GM18861 (cell line): Measurements from ENCODE around the gene PTGER1.
"Not testable (repeated sequence)": the region's sequence is repeated elsewhere in the genome, so short reads cannot be mapped to it uniquely, and the experiment has no call there.

Experiments used
- ATAC-seq: cut with Tn5 transposase; IDR thresholded peaks from one replicate; pipeline ENCODE4 v1.9.1; 2021; ENCODE audit not compliant: unreplicated experiment

Gene PTGER1

GRCh38 chr19:14476327-14476672 lies 1.1 kb upstream of the PTGER1 start:
- ATAC-seq, result no peak

GRCh38 chr19:14474827-14475226 lies 327 bp downstream of the PTGER1 start:
- ATAC-seq, result no peak

- ATAC-seq, result no peak
Observed at GRCh38 chr19:14473978-14474578, 1.1 kb downstream of the PTGER1 start.

GRCh38 chr19:14473073-14473977 lies 1.8 kb downstream of the PTGER1 start:
- ATAC-seq, result no peak

GRCh38 chr19:14472202-14472938 lies 2.8 kb downstream of the PTGER1 start:
- no peak for ATAC-seq

GRCh38 chr19:14471436-14472187 lies 3.5 kb downstream of the PTGER1 start:
- no peak for ATAC-seq

- ATAC-seq, result no peak
Observed at GRCh38 chr19:14470031-14470876, 4.9 kb downstream of the PTGER1 start.

GRCh38 chr19:14467816-14468215 lies 7.3 kb downstream of the PTGER1 start:
- ATAC-seq, result no peak

GRCh38 chr19:14467391-14467790 lies 7.8 kb downstream of the PTGER1 start:
- no peak for ATAC-seq

- ATAC-seq, result no peak
Observed at GRCh38 chr19:14463747-14464146, 11.4 kb downstream of the PTGER1 start.

GRCh38 chr19:14462401-14462800 lies 12.8 kb downstream of the PTGER1 start:
- ATAC-seq, result not testable (repeated sequence)

GRCh38 chr19:14460935-14461334 lies 14.2 kb downstream of the PTGER1 start:
- ATAC-seq, result no peak

GRCh38 chr19:14459703-14460102 lies 15.5 kb downstream of the PTGER1 start:
- no peak for ATAC-seq

- not testable (repeated sequence) for ATAC-seq
Observed at GRCh38 chr19:14452303-14452702, 22.9 kb downstream of the PTGER1 start.

GRCh38 chr19:14450876-14451275 lies 24.3 kb downstream of the PTGER1 start:
- no peak for ATAC-seq

GRCh38 chr19:14450168-14450874 lies 24.8 kb downstream of the PTGER1 start:
- ATAC-seq, result no peak

- no peak for ATAC-seq
Observed at GRCh38 chr19:14449321-14449720, 25.8 kb downstream of the PTGER1 start.

- no peak for ATAC-seq
Observed at GRCh38 chr19:14446336-14447036, 28.7 kb downstream of the PTGER1 start.

GRCh38 chr19:14443632-14444216 lies 31.4 kb downstream of the PTGER1 start:
- ATAC-seq, result no peak
